Colonic mucosa (tissue), 4 donors: ENCODE data around the gene GYS1. TPM values are rescaled to one million over a fixed set of nuclear protein-coding genes. Genes with fewer than 3 reads are reported as not detected.

Experiments used
- DNase-seq: peaks from one replicate; pipeline ENCODE4 v3.0.0-alpha.2; 2020
- H3K27ac ChIP-seq: fragments of 200-600 bp; one replicate; pipeline ENCODE4 v1.8.0; 2021
- H3K27me3 ChIP-seq: fragments of 200-600 bp; one replicate; pipeline ENCODE4 v1.8.0; 2021
- H3K36me3 ChIP-seq: fragments of 200-600 bp; one replicate; pipeline ENCODE4 v1.8.0; 2021
- H3K4me1 ChIP-seq: fragments of 200-600 bp; one replicate; pipeline ENCODE4 v1.8.0; 2021; ENCODE audit warnings: mild to moderate bottlenecking
- H3K4me3 ChIP-seq: fragments of 200-600 bp; one replicate; pipeline ENCODE4 v1.8.0; 2021
- H3K9ac ChIP-seq, 2 donors: one replicate each; pipeline ENCODE4 v1.7.0; 2013; ENCODE audit warnings: control low read depth in 2 of 2, low read depth in 2 of 2, low read length in 2 of 2
- H3K9me3 ChIP-seq: fragments of 200-600 bp; one replicate; pipeline ENCODE4 v1.8.0; 2021
- CTCF ChIP-seq: fragments of 200-600 bp; IDR thresholded peaks from one replicate; pipeline ENCODE4 v1.8.0; 2022; ENCODE audit warnings: antibody characterized with exemption, mild to moderate bottlenecking
- intact Hi-C: fragments of 100-400 bp; cut with DNase I; formaldehyde crosslinking; loops from one replicate; pipeline ENCODE4 v1.14.1; 2022
- total RNA-seq, 2 donors: library from RNA; stranded (reverse); fragmentation: NEBNext Ultra II Directional in 1 of 2; extraction: Animal tissue kit (Norgen Biotek cat#: 25700) in 1 of 2; gene quantifications; one replicate each; pipeline ENCODE4 v1.2.1, GENCODE V29; 2021
- donor health status: healthy.
- donor health status: DM: no; HTN: no; CAD: no.
- donor health status: DM: no; HTN: no; CAD: no.

Gene GYS1
- total RNA-seq, 2 donors from 2014 or later = 48.8 to 54.7 TPM

- H3K4me1 ChIP-seq = peaks cover 7% of the 10 kb centered on the region
- TF ChIP-seq CTCF = no peak
- no peaks in the 10 kb centered on the region for H3K9me3 ChIP-seq
- H3K4me3 ChIP-seq = no peak overlapping the region
- H3K36me3 ChIP-seq = no peaks in the 10 kb centered on the region
- no peaks in the 10 kb centered on the region for H3K27me3 ChIP-seq
- H3K9ac ChIP-seq = no peak overlapping the region
- DNase-seq = no peak
- intact Hi-C loops = loop anchor here (10.0 kb wide), 1 partner anchor 85 kb away; the partner anchor contains the start of gene PPP1R15A
- H3K27ac ChIP-seq = peak overlapping the region; percentile 76
These were observed 33.5 kb downstream of the GYS1 start for GRCh38 chr19:48959341-48960239.

- no peak overlapping the region for H3K27ac ChIP-seq
- intact Hi-C loops = no loop called here
- no peaks in the 10 kb centered on the region for H3K27me3 ChIP-seq
- no peaks in the 10 kb centered on the region for H3K36me3 ChIP-seq
- no peaks in the 10 kb centered on the region for H3K9me3 ChIP-seq
- no peak for DNase-seq
- no peak for TF ChIP-seq CTCF
- no peak overlapping the region for H3K9ac ChIP-seq
- no peak overlapping the region for H3K4me3 ChIP-seq
- H3K4me1 ChIP-seq = peaks cover 7% of the 10 kb centered on the region
These were observed 35.1 kb downstream of the GYS1 start for GRCh38 chr19:48958006-48958405.

GRCh38 chr19:48955308-48955958 lies 37.7 kb downstream of the GYS1 start:
- H3K27me3 ChIP-seq = no peaks in the 10 kb centered on the region

GRCh38 chr19:48954595-48955307 lies 38.4 kb downstream of the GYS1 start, which contains the start of gene BAX:
BAX (plus strand) TSS chr19:48954875; CDS start chr19:48954929, 54 bp downstream.
- H3K4me1 ChIP-seq = peaks cover 7% of the 10 kb centered on the region
- intact Hi-C loops = no loop called here
- peak within 1 kb of the TSS; percentile 96 to 97 for H3K9ac ChIP-seq
- no peaks in the 10 kb centered on the region for H3K36me3 ChIP-seq
- peak; percentile 98 for DNase-seq
- TF ChIP-seq CTCF = no peak
- no peaks in the 10 kb centered on the region for H3K9me3 ChIP-seq
- H3K27me3 ChIP-seq = no peaks in the 10 kb centered on the region
- peak within 1 kb of the TSS; percentile 70 for H3K27ac ChIP-seq
- H3K4me3 ChIP-seq = peak within 1 kb of the TSS; percentile 79

More at GRCh38 chr19:48955308-48955958, 37.7 kb downstream of the GYS1 start:
- Histone ChIP-seq H3K4me3 (peak overlapping the region; percentile 79), H3K9me3 (no peaks in the 10 kb centered on the region), H3K36me3 (no peaks in the 10 kb centered on the region), H3K9ac (peak overlapping the region; percentile 96 to 97), H3K27ac (peak overlapping the region; percentile 70), H3K4me1 (peaks cover 7% of the 10 kb centered on the region)
- peak; percentile 22 for DNase-seq
- intact Hi-C loops = no loop called here
- no peak for TF ChIP-seq CTCF

GRCh38 chr19:48953990-48954594 lies 39.0 kb downstream of the GYS1 start:
- intact Hi-C loops = no loop called here
- Histone ChIP-seq H3K9ac (peak overlapping the region in 1 of 2 donors; percentile 96), H3K9me3 (no peaks in the 10 kb centered on the region), H3K36me3 (no peaks in the 10 kb centered on the region), H3K27me3 (no peaks in the 10 kb centered on the region), H3K4me1 (peaks cover 7% of the 10 kb centered on the region), H3K27ac (peak overlapping the region; percentile 70), H3K4me3 (peak overlapping the region; percentile 79)
- no peak for TF ChIP-seq CTCF
- peak; percentile 38 for DNase-seq
